Measurements from ENCODE around the gene SCUBE1.

- TF ChIP-seq MAX (IDR thresholded peaks at IDR 0.05) (no peak), EP300 (IDR thresholded peaks at IDR 0.05; ENCODE audit: borderline replicate concordance) (no peak), FOXM1 (IDR thresholded peaks at IDR 0.05; ENCODE audit: borderline replicate concordance, low read depth) (no peak), REST (IDR thresholded peaks at IDR 0.05; ENCODE audit: low read depth) (no peak), EGR1 (IDR thresholded peaks at IDR 0.05) (no peak), TCF12 (IDR thresholded peaks at IDR 0.05; ENCODE audit: low read depth) (no peak), RAD21 (IDR thresholded peaks at IDR 0.05; ENCODE audit: low read depth) (no peak), ZBTB7A (IDR thresholded peaks at IDR 0.05; ENCODE audit: low read depth) (no peak), CEBPB (IDR thresholded peaks at IDR 0.05) (no peak), TAF1 (IDR thresholded peaks at IDR 0.05; ENCODE audit: low read depth) (no peak), CREB1 (IDR thresholded peaks at IDR 0.05; ENCODE audit: low read depth) (no peak), YY1 (IDR thresholded peaks at IDR 0.05; ENCODE audit: low read depth) (no peak)
Measured at GRCh38 chr22:43183496-43184277, 159.5 kb downstream of the SCUBE1 start.
